GM18507 (cell line): Measurements from ENCODE around the gene CAPN14.

Experiments
- DNase-seq: peaks from one replicate; pipeline ENCODE4 v3.0.0; 2011; ENCODE audit warnings: low read depth; ENCODE audit not compliant: insufficient read length; ENCODE audit errors: extremely low spot score
- FAIRE-seq: peaks from 2 replicates; lab custom pipeline; 2011; peaks lifted over from hg19 to GRCh38; lab: Jason Lieb, UNC

The CAPN14 gene

GRCh38 chr2:31231571-31232302, 14.4 kb upstream of the CAPN14 start:
- DNase-seq (no peak), FAIRE-seq (no peak)

GRCh38 chr2:31230751-31231150, 13.4 kb upstream of the CAPN14 start:
- FAIRE-seq (no peak), DNase-seq (no peak)

GRCh38 chr2:31228717-31229116, 11.4 kb upstream of the CAPN14 start:
- DNase-seq (no peak), FAIRE-seq (no peak)

- FAIRE-seq (no peak), DNase-seq (no peak)
These were observed 10.4 kb upstream of the CAPN14 start for GRCh38 chr2:31227711-31228125.

GRCh38 chr2:31227110-31227509, 9.8 kb upstream of the CAPN14 start:
- DNase-seq (no peak), FAIRE-seq (no peak)

- DNase-seq: no peak
- FAIRE-seq: no peak
These were observed 9.0 kb upstream of the CAPN14 start for GRCh38 chr2:31226266-31226665.

GRCh38 chr2:31223749-31224148, 6.4 kb upstream of the CAPN14 start:
- FAIRE-seq (no peak), DNase-seq (no peak)

- no peak for FAIRE-seq
- no peak for DNase-seq
These were observed 5.7 kb upstream of the CAPN14 start for GRCh38 chr2:31223026-31223425.

GRCh38 chr2:31222071-31222470, 4.8 kb upstream of the CAPN14 start:
- DNase-seq (no peak), FAIRE-seq (peak; percentile 42)

- FAIRE-seq (peak; percentile 62), DNase-seq (no peak)
These were observed 4.2 kb upstream of the CAPN14 start for GRCh38 chr2:31221544-31221943.

- FAIRE-seq (peak; percentile 94), DNase-seq (no peak)
These were observed 2.0 kb upstream of the CAPN14 start for GRCh38 chr2:31219131-31219969.

GRCh38 chr2:31216734-31217133, 581 bp downstream of the CAPN14 start:
- DNase-seq: peak; percentile 11
- peak; percentile 80 for FAIRE-seq

- DNase-seq (no peak), FAIRE-seq (no peak)
These were observed 2.8 kb downstream of the CAPN14 start for GRCh38 chr2:31214444-31214915.

- no peak for FAIRE-seq
These were observed 3.5 kb downstream of the CAPN14 start for GRCh38 chr2:31213601-31214443.

GRCh38 chr2:31212659-31213600, 4.4 kb downstream of the CAPN14 start:
- FAIRE-seq: no peak
- DNase-seq: no peak

More at GRCh38 chr2:31213601-31214443, 3.5 kb downstream of the CAPN14 start:
- DNase-seq: no peak

- no peak for DNase-seq
- no peak for FAIRE-seq
These were observed 9.1 kb downstream of the CAPN14 start for GRCh38 chr2:31208240-31208639.

- DNase-seq: no peak
These were observed 9.5 kb downstream of the CAPN14 start for GRCh38 chr2:31207790-31208189.

GRCh38 chr2:31205613-31206012, 11.7 kb downstream of the CAPN14 start:
- no peak for FAIRE-seq
- no peak for DNase-seq

More at GRCh38 chr2:31207790-31208189, 9.5 kb downstream of the CAPN14 start:
- FAIRE-seq: no peak

GRCh38 chr2:31205186-31205585, 12.1 kb downstream of the CAPN14 start:
- FAIRE-seq: no peak
- DNase-seq: no peak
